Measurements from ENCODE around the gene TELO2.

Gene TELO2

DNA sequence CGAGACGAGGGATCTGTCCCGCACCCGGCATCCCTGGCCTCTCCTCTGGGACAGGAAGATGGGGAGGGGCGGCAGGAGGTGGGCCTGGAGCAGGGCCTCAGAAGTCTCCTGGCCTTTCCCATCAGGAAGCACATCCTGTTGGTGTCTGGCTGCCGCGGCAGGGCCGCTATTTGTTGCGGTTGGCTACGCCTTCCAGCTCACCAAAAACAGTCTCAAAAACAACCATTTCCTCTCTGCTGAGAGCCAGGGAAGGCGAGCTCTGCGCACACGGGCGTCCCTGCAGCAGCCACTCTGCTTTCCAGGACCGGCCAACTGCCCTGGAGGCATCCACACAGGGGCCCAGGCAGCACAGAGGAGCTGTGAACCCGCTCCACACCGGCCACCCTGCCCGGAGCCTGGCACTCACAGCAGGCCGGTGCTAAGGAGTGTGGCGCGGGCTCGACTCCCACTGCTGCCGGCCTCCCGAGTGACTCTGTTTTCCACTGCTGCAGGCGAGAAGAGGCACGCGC is 40.3 kb downstream of the TELO2 start, which contains the start of gene TMEM204 (continued):
- TF ChIP-seq ZNF660 (tag by site-specific recombination; IDR thresholded peaks at IDR 0.05): no peak
- TF ChIP-seq, protein P1, sequence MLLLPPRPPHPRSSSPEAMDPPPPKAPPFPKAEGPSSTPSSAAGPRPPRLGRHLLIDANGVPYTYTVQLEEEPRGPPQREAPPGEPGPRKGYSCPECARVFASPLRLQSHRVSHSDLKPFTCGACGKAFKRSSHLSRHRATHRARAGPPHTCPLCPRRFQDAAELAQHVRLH (tag by site-specific recombination; IDR thresholded peaks at IDR 0.05): no peak

DNA sequence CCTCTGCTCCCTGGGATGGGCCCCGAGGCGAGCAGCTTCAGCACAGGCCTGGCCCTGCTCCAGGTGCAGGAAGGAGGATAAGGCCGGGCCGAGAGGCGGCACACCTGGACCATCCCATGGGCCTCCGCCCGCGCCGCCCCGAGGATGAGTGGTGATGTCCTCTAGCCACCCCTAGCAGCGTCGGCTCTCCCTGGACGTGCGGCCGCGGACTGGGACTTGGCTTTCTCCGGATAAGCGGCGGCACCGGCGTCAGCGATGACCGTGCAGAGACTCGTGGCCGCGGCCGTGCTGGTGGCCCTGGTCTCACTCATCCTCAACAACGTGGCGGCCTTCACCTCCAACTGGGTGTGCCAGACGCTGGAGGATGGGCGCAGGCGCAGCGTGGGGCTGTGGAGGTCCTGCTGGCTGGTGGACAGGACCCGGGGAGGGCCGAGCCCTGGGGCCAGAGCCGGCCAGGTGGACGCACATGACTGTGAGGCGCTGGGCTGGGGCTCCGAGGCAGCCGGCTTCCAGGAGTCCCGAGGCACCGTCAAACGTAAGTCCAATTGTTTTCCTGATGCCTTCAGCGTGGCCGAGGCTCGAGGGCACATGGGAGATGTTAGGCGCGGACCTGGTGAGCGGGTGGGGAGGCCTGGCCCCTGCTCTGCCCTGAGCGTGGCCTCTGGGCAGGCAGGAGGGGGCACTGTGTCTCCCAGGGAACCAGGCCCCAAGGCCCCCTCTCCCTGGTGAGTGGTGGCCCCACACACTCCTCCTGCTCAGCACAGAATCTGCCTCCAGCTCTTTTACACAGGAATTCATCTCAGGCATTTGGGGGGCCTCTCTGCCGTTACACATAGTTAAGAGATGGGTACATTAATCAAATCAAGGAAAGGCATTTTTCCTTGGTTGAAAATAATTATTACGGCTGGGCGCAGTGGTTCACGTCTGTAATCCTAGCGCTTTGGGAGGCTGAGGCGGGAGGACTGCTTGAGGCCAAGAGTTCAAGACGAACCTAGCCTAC is 41.2 kb downstream of the TELO2 start:
- POLR2A ChIA-PET: no interaction called here
- TF ChIP-seq KLF10 (tag by site-specific recombination; IDR thresholded peaks at IDR 0.05): no peak
- no peak for TF ChIP-seq ZNF561 (tag by site-specific recombination; IDR thresholded peaks at IDR 0.05; ENCODE audit: borderline replicate concordance)
- TF ChIP-seq ZNF155 (tag by site-specific recombination; IDR thresholded peaks at IDR 0.05): no peak
- TF ChIP-seq ZNF214 (tag by site-specific recombination; IDR thresholded peaks at IDR 0.05; ENCODE audit: borderline replicate concordance): no peak
- TF ChIP-seq ZSCAN30 (tag by site-specific recombination; IDR thresholded peaks at IDR 0.05): no peak
- no peak for TF ChIP-seq KLF9 (tag by site-specific recombination; IDR thresholded peaks at IDR 0.05; ENCODE audit: low read depth)
- no peak for TF ChIP-seq GLIS1 (tag by site-specific recombination; IDR thresholded peaks at IDR 0.05)
- TF ChIP-seq, protein P2, sequence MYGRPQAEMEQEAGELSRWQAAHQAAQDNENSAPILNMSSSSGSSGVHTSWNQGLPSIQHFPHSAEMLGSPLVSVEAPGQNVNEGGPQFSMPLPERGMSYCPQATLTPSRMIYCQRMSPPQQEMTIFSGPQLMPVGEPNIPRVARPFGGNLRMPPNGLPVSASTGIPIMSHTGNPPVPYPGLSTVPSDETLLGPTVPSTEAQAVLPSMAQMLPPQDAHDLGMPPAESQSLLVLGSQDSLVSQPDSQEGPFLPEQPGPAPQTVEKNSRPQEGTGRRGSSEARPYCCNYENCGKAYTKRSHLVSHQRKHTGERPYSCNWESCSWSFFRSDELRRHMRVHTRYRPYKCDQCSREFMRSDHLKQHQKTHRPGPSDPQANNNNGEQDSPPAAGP (tag by site-specific recombination; IDR thresholded peaks at IDR 0.05): no peak
- TF ChIP-seq, protein P3, sequence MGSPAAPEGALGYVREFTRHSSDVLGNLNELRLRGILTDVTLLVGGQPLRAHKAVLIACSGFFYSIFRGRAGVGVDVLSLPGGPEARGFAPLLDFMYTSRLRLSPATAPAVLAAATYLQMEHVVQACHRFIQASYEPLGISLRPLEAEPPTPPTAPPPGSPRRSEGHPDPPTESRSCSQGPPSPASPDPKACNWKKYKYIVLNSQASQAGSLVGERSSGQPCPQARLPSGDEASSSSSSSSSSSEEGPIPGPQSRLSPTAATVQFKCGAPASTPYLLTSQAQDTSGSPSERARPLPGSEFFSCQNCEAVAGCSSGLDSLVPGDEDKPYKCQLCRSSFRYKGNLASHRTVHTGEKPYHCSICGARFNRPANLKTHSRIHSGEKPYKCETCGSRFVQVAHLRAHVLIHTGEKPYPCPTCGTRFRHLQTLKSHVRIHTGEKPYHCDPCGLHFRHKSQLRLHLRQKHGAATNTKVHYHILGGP (tag by site-specific recombination; IDR thresholded peaks at IDR 0.05): no peak
- TF ChIP-seq, protein P4, sequence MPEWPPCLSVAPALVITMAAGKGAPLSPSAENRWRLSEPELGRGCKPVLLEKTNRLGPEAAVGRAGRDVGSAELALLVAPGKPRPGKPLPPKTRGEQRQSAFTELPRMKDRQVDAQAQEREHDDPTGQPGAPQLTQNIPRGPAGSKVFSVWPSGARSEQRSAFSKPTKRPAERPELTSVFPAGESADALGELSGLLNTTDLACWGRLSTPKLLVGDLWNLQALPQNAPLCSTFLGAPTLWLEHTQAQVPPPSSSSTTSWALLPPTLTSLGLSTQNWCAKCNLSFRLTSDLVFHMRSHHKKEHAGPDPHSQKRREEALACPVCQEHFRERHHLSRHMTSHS (tag by site-specific recombination; IDR thresholded peaks at IDR 0.05): no peak
- no peak for TF ChIP-seq ZNF785 (tag by site-specific recombination; IDR thresholded peaks at IDR 0.05)
- TF ChIP-seq ZNF843 (tag by site-specific recombination; IDR thresholded peaks at IDR 0.05): no peak
- TF ChIP-seq YY2 (tag by site-specific recombination; IDR thresholded peaks at IDR 0.05): no peak
- TF ChIP-seq EGR2 (tag by site-specific recombination; IDR thresholded peaks at IDR 0.05; ENCODE audit: low read depth): no peak
- Histone ChIP-seq H3K36me3 (ENCODE audit: control insufficient read depth in 2 of 2, insufficient read depth in 1 of 2, low read length in 2 of 2) (no peaks in the 10 kb centered on the region), H3K4me3 (ENCODE audit: low read depth, low read length) (no peak overlapping the region), H3K4me1 (ENCODE audit: control insufficient read depth, insufficient read depth, low read length) (no peaks in the 10 kb centered on the region), H3K27ac (ENCODE audit: extremely low read depth, low read depth, low read length) (no peak overlapping the region), H3K9me3 (ENCODE audit: control insufficient read depth, insufficient read depth, low read depth, low read length) (no peaks in the 10 kb centered on the region)
- CTCF ChIA-PET: no interaction called here

DNA sequence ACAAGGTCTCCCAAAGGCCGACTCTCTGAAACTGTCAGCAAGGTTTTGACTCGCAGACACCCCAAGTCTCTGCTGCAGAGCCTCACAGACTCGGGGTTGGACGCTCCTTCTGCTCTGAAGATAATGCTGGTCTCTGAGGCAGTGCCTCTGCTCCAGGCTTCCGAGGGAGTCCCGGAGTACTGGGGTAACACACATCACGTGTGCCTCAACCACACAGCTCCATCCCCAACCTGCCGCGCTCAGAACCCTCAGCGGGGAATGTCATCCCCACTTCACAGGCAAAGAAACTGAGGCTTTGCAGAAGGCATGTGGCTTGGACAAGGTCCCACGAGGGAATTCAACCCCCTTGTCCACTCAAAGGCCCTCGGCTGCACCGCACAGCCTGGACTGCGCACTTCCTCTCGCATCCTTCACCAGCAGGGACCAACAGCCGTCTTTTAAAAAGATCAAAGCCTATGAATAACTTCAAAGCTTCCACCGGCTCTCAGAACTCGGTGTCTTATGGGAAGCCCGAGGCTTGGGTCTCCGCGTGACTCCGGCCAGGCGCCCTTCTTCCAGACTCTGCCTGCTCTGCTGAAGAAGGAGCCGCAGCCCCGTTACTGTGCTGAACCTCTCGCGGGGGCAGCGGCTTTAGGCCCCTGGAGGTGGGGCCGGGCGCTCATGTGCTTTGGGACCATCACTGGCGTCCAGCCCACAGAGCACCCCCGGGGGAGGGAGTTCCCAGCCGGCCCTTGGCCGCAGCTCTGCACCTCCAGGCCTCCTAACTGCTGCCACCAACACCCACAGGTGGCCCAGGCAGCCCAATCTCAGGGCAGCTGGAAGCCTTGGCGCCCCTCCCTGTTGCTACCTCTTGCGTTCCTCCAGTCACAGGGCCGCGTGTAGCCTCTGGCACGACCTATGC is 42.5 kb downstream of the TELO2 start:
- no peaks in the 10 kb centered on the region for H3K9me3 ChIP-seq (ENCODE audit: control insufficient read depth, insufficient read depth, low read depth, low read length)
- H3K27ac ChIP-seq (ENCODE audit: extremely low read depth, low read depth, low read length): no peak overlapping the region
- H3K4me1 ChIP-seq (ENCODE audit: control insufficient read depth, insufficient read depth, low read length): no peaks in the 10 kb centered on the region
- 0 out of 2 replicates have a peak, but pooled peaks have one; percentile 26 for TF ChIP-seq SCRT2 (tag by site-specific recombination; IDR thresholded peaks at IDR 0.05)
- TF ChIP-seq, protein P5, sequence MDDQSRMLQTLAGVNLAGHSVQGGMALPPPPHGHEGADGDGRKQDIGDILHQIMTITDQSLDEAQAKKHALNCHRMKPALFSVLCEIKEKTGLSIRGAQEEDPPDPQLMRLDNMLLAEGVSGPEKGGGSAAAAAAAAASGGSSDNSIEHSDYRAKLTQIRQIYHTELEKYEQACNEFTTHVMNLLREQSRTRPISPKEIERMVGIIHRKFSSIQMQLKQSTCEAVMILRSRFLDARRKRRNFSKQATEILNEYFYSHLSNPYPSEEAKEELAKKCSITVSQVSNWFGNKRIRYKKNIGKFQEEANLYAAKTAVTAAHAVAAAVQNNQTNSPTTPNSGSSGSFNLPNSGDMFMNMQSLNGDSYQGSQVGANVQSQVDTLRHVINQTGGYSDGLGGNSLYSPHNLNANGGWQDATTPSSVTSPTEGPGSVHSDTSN (CRISPR knock-in tag; IDR thresholded peaks at IDR 0.05): no peak
- no peaks in the 10 kb centered on the region for H3K36me3 ChIP-seq (ENCODE audit: control insufficient read depth in 2 of 2, insufficient read depth in 1 of 2, low read length in 2 of 2)
- no peak overlapping the region for H3K4me3 ChIP-seq (ENCODE audit: low read depth, low read length)
- CTCF ChIA-PET: no interaction called here
- POLR2A ChIA-PET: no interaction called here
